Glomerular visceral epithelial cell (primary cell): ENCODE results near the gene SUN2.

Experiments
- DNase-seq: peaks from one replicate; pipeline ENCODE4 v3.0.0-alpha.2; 2016; ENCODE audit errors: extremely low spot score

SUN2 gene

GRCh38 chr22:38696606-38697424, 59.0 kb downstream of the SUN2 start:
- peak; percentile 56 for DNase-seq

GRCh38 chr22:38694940-38695339, 60.9 kb downstream of the SUN2 start:
- DNase-seq, result no peak

GRCh38 chr22:38694049-38694448, 61.7 kb downstream of the SUN2 start:
- no peak for DNase-seq

GRCh38 chr22:38689651-38690050, 66.1 kb downstream of the SUN2 start:
- DNase-seq, result no peak

- DNase-seq, result no peak
These were observed 70.0 kb downstream of the SUN2 start for GRCh38 chr22:38685761-38686160.

GRCh38 chr22:38684895-38685294, 70.9 kb downstream of the SUN2 start:
- no peak for DNase-seq
